ENCODE data around the gene ITSN2.
"Not testable (repeated sequence)": the region's sequence is repeated elsewhere in the genome, so short reads cannot be mapped to it uniquely, and the experiment has no call there.

The ITSN2 gene

DNA sequence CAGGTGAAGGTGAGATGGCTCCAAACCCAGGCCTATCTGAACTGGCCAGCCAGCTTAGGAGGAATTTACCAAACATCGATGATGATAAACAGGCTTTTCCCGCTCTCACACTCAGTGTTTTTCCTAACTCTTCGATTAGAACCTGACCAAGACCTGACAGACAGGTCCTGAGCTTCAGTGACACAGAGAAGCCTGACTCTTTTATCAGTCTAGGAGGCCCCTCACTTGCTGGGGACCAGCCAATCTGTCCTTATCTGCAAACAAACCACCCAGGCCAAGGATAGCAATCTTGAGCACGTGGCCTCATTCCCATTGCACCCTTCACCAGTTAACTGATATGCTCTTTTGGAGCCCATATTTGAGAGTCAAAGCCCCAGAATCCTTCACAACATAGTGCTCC, 1.9 kb upstream of the ITSN2 start:
- DNase-seq: no peak

DNA sequence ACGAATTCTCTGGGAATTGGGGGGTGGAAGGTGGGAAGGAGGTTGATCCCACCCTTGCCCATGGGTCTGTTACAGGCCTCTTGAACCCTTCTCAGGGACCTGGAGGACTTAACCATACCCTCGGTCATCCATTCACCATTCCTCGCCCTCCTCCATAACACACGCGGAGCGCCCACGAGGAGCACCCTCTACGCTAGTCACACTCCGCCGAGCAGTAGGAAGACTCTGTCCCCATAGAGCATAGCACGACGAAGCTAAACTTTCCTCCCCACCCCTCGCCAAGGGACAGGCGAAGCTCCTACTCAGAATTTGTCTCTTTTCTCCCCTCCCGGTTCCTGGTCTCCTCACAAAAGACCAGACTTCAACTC, 611 bp upstream of the ITSN2 start:
- DNase-seq: no peak

DNA sequence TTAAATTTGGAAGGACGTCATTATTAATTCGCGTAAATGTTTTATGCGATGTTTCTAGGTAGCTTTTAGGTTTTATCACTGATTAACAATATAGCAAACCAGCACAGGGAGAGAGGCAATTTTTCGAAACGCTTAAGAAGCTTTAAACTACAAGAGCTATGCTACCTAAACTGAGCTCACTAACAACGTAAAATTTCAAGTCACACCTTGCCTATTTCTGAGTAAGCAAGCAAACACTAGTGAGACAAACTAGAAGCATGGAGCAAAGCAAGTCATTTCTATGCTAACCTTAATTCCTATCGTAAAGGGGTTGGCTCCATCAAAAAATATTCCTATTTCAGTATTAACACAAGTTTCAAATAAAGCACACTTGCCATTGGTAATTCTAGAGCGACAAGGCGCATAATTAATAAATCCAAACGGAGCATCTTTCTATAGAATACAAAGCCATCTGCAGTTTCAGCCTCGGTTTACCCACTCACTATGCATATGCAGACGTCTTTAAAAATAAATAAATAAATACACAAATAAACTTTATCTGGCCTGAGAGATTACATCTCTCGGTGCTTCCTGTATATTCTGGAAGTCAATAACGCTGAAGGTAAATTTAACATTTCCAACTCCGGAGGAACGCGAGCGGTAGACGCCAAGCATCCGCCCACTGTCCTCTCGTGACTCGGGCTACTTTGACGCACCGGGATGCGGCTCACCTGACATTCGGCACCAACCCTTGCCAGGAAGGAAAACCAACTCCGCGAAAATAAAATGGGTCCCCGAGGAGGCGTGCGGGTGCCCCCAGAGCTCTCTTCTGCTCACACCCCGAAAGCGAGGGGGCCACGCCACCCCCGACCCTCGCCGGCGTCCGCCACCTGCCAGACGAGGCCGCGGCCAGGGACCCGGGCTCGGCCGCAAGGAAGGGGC, 947 bp downstream of the ITSN2 start:
- DNase-seq: peak in 1 of 2 experiments; percentile 21

DNA sequence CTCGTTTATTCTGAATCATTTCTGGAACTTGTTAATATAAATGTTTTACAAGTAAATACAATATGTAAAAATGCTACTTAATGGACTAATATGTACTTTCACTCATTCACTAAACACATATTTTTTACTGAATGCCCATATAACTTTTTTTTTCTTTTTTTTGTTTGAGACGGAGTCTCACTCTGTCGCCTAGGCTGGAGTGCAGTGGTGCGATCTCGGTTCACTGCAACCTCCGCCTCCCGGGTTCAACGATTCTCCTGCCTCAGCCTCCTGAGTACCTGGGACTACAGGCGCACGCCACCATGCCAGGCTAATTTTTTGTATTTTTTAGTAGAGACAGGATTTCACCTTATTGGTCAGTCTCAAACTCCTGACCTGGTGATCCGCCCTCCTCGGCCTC, 2.6 kb downstream of the ITSN2 start:
- not testable (repeated sequence) for DNase-seq

DNA sequence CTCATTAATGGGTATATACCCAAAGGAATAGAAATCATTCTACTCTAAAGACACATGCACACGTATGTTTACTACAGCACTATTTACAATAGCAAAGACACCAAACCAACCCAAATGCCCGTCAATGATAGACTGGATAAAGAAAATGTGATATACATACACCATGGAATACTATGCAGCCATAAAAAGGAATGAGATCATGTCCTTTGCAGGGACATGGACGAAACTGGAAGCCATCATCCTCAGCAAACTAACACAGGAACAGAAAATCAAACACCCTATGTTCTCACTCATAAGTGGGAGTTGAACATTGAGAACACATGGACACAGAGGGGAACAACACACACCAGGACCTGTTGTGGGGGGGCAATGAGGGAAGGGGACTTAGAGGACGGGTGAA, 3.2 kb downstream of the ITSN2 start:
- not testable (repeated sequence) for DNase-seq

DNA sequence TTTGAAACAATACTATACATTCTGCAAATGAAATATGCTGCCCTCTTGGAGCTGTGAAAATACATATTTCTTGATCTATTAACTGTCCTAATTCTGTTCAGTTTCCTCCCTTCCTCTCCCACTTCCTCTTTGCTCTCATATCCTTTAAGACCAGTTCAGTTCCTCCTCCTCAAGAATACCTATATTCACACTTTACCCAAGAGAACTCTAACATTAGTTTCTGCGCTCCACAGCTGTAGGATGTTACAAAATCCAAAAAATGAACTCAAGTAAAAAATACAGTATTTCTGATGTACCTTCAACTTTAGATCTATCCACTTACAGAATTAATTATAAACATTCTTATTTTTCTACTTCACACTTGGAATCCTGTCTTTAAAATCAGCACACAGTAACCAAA, 5.4 kb downstream of the ITSN2 start:
- DNase-seq: no peak

DNA sequence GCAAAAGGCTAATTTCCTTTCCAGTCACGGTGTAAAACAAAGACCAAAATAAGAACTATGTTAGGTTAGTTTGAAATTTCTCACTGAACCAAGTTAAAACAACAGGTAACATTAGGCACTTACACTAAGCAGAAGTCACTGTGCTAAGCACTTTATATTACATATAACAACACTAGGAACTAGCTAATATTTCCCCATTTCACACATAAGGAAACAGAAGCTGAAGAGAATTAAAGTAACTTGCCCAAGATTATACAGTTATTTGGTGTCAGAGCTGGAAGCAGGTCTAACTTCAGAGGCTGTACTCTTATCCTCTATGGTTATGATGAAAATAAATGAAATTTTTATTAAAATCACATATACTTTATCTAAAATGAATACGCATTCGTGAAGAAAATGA, 5.9 kb downstream of the ITSN2 start:
- DNase-seq: no peak

DNA sequence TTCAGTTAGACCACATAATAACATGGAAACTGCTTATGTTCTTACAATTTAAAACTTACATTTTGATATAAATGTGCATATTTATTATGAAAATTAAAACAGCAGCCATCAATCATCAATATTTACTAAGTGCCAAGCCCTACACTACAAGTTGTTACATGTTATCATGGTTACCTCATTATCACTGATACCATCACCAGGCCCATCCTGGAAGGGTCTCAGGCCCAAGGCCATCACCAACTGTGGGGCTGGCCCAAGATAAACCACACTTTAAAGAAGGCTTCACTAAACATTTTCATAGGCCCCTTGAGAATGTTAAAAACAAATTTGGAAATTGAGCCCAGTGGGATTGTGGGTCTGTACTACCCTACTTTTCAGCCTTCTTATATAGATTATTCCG, 6.4 kb downstream of the ITSN2 start:
- no peak for DNase-seq

DNA sequence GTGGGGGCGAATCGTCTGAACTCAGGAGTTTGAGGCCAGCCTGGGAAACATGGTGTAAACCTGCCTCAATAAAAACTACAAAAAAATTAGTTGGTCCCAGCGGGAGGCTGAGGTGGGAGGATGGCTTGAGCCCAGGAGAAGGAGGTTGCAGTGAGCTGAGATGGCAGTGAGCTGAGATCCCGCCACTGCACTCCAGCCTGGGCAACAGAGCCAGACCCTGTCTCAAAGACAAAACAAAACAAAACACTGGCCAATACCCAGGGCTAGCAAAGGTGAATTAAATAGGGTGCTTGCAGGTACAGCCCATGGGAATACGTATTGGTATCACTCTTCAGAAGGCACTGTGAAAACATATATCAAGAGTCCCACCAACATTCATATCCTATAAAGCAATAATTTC, 7.0 kb downstream of the ITSN2 start:
- DNase-seq: no peak

DNA sequence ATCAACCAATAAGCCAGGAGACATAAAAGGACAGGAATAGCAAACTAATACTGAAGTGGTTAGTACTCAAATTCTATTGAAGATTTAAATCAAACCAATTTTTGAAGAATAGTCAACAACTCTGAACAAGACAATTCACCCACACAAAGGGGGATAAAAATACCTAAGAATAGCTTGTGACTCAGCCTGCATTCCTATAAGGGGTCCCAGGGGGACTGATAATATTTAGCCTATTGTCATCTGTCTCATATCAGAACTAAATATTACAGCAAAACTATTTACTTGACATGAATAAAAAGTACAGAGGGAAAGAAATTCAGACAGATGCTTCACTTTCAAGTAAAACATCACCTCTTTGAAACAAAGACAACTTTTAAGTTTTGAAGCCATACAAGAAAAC, 7.7 kb downstream of the ITSN2 start:
- no peak for DNase-seq

DNA sequence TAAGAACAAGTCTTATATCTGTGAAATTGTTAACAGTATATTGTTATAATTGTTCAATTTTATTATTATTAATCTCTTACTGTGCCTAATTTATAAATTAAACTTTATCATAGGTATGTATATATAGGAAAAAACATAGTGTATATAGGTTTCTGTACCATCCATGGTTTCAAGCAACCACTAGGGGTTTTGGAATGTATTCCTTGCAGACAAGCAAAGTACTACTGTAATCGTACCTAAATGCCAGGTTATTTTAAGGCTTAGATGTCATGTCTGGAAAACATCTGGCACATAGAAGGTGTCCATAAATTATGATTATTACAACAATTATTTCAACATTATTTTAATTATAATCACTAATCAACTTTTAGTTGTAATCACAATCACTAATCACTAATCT, 8.4 kb downstream of the ITSN2 start:
- DNase-seq: no peak

DNA sequence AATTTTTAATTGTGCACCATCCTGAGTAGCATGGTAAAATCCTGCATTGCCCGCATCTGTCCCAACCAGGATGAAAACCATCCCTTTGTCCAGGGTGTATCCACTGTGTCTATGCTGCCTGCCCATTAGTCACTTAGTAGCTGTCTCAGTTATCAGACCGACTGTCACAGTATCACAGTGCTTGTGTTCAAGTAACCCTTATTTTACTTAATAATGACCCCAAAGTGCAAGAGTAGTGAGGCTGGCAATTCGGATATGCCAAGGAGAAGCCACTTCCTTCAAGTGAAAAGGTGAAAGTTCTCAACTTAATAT, 8.8 kb downstream of the ITSN2 start:
- no peak for DNase-seq

DNA sequence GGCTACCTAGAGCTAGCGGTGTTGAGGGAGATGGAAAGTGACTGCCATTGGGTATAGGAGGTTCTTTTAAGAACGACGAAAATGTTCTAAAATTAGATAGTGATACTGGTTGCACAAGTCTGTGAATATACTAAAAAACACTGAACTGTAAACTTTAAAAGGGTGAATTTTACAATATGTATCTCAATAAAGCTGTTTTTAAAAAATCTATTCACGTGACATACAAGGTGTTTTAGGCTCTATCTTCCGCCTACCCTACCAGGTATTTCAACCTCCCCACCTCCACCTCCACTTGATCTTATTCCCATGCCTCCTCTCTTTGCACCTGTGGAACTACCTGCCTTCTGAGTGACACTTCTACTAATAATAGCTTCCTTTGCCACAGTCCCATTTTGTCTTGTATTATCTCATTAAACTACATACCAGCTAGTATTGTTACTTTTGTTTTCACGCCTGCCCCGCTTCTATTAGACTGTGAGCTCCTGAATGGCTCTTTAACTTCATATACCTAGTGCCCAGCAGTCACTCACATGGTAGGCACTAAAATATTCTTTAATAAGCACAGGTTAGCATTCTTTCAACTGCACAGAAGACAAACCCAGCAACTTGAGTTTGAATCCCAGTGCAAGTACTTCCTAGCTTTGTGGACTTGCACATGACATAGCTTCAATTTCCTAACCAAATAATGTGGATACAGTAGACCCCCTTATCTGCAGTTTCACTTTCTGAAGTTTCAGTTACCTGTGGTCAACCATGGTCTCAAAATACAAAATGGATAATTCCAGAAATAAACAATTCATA, 9.3 kb downstream of the ITSN2 start:
- DNase-seq: no peak

DNA sequence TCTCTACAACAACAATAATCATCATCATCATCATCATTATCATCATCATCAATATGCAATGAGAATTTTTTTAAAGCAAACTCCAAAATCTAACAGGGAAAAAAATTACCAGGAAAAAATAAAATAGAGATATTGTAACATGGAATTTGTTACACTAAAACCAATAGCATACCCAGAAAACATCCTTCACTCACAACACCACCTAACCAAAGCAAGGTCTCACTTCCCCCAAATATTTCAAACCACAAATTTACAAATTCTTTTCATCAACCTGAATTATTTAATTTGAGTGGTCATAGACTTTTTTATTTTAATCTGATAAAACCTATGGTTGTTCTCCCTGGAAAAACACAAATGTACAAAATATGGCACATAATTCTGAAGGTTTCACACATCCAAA, 11.2 kb downstream of the ITSN2 start:
- DNase-seq: no peak

DNA sequence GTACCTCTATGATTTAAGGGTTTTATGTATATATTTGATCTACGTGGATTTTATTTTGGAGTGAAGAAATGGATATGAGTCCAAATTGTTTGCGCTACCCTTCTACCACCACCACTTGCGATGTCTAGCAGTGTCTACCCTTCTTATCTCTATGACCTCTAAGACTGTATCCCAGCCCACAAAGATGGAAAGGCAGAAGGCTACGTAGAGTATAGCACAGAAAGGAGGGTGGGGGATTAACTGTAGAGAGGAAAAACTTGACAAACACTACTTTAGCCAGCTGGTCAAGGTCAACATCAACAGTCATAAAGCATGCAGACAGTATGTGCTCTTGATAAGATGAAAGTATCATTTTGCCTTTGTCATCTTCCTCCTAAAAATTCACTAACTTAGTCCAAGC, 14.4 kb downstream of the ITSN2 start:
- no peak for DNase-seq

DNA sequence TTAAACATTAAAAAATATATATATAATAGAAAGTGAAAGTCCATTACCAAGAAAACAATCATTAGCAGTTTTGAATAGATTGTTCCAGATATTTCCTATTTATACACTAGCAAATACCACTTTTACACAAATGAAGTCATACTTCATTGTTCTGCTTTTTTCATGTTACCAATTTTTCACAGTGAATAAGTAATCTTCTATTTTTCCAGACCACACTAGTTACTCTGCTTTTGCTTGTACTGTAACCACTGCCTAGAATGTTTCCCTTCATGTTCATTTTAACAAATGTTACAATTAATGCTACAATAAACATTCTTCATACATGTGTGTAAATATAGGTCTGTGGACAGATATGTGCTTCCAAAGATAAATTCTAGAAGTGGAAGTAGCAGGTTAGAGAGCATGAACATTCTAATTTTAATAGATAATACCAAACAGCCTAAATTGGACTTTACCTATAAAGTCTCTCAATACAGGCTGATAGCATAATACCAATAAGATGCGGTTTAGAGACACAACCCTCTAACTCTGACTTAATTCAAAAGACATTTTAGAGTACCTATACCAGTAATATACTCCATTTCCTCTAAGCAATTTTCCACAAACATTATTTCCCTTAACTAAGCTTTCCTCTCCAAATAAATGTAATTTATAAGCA, 17.0 kb downstream of the ITSN2 start:
- DNase-seq: no peak

DNA sequence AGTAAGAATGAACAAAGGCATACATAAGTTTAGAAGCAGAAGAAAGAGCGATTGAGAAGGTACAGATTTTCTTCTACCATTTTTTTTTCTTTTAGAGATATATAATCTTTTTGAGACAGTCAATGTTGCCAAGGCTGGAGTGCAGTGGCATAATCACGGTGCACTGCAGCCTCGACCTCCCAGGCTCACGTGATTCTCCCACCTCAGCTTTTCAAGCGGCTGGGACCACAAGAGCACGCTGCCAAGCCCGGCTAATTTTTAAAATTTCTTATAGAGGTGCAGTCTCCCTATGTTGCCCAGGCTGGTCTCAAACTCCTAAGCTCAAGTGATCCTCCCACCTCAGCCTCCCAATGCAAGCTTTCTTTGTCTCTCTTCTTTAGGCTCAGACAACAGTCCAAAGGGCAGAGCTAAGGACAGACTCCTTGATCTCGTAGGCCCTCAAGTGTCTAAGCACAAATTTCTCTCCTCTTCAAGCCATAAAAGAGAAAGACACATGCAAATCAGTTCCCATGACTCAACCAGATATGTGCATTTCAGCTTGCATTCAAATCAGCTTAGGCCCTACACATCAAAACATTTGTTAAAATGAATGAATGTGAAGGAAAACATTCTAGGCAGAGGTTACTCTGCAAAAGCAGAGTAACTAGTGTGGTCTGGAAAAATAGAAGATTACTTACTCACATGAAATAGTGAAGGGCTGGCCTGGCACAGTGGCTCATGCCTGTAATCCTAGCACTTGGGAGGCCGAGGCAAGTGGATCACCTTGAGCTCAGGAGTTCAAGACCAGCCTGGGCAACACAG, 18.0 kb downstream of the ITSN2 start:
- no peak for DNase-seq

DNA sequence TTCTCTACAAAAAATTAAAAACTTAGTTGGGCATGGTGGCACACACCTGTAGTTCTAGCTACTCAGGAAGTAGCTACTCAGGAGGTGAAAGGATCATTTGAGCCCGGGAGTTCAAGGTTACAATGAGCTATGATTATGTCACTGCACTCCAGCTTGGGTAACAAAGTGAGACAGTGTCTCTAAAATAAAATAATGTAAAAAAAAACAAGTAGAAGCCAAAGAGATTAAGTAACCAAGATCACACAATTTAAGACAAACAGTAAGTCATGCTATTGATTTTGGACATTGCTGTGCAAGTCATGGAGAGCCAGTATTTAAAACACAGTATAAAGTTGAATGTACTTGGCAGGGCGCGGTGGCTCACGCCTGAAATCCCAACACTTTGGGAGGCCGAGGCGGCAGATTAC, 20.5 kb downstream of the ITSN2 start:
- DNase-seq: no peak

DNA sequence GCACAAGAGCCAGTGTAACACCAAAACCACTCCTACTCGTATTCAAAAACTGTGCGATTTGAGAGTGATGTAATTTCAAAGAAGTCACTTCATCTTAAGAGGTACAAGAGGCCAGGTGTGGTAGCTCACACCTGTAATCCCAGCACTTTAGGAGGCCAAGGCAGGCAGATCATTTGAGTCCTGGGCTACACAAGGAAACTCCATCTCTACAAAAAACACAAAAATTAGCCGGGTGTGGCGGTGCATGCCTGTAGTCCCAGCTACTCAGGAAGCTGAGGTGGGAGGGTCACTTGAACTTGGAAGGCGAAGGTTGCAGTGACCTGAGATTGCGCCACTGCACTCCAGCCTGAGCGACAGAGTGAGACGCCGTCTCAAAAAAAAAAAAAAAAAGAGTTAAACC, 21.2 kb downstream of the ITSN2 start:
- DNase-seq: not testable (repeated sequence)

DNA sequence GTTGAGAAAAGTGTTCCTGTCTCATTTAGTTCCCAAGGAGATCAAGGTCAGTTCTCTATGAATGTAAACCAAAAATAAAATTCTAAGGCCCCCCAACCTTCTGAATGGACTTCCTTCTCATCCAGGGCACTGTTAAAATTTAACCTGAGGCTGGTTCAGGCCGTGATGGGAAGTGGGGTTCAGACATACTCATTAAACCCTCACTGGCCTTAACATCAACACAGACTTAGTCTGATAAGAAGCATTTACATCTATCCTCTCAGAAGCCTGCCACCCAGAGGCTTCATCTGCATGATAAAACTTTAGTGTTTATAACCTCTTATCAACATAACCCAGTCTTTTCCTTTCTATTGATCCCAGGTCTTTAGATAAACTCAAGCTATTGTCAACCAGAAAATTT, 22.4 kb downstream of the ITSN2 start:
- DNase-seq: no peak

DNA sequence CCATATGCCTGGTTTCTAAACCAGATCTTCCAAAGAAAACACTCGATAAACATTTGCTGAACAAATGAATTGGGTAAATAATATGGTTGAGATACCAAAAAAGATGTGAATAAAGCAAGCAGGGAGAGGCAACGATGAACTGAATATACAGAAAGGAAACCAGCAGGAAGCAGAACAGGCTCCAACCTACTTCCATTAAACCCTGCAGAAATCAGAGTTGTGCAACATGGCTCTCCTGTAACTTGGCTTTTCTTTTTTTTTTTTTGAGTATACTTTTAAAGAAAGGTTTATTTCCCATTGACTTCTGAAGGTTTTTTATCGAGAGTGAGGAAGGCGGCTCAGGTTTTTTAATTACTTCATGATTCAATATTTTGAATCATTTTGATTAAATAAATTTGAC, 23.5 kb downstream of the ITSN2 start:
- DNase-seq: no peak

DNA sequence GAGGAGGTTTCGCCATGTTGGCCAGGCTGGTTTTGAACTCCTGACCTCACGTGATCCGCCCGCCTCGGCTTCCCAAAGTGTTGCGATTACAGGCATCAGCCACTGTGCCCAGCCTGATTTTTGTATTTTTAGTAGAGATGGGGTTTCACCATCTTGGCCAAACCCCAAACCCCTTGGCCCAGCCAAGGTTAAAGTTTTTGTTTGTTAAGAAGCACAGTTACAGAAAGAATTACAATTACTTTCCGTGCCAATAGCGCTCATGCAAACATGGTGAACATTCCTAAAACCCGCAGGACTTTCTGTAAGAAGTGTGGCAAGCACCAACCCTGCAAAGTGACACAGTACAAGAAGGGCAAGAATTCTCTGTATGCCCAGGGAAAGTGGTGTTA, 26.1 kb downstream of the ITSN2 start:
- no peak for DNase-seq
